WTC11 (cell line): ENCODE data around the gene ADAP1. TPM values are rescaled to one million over a fixed set of nuclear protein-coding genes. Genes with fewer than 3 reads are reported as not detected.

Experiments
- ATAC-seq: fragments of 200-7000 bp; cut with Tn5 transposase; 2 replicates; pipeline ENCODE4 v1.10.0; 2021; ENCODE audit warnings: mild to moderate bottlenecking, moderate library complexity
- CTCF ChIA-PET: fragments of 300-600 bp; sonication (Branson Sonifier 250); formaldehyde crosslinking; loops from one replicate; lab custom pipeline; 2021; ENCODE audit warnings: antibody characterized with exemption; lab: Charles Lee
- POLR2A ChIA-PET: fragments of 350-600 bp; sonication (Branson Sonifier 250); formaldehyde crosslinking; loops from one replicate; lab custom pipeline; 2021; ENCODE audit warnings: antibody characterized with exemption; lab: Charles Lee
- DNase-seq: peaks from one replicate; pipeline ENCODE4 v3.0.0; 2021; ENCODE audit warnings: low spot score
- H3K27ac Mint-ChIP-seq: 2 replicates; pipeline ENCODE4 v1.8.0; 2021; ENCODE audit warnings: mixed read lengths
- H3K27me3 Mint-ChIP-seq: 2 replicates; pipeline ENCODE4 v1.8.0; 2021; ENCODE audit warnings: low read depth, mild to moderate bottlenecking, moderate library complexity, mixed read lengths
- H3K36me3 Mint-ChIP-seq: 2 replicates; pipeline ENCODE4 v1.8.0; 2021; ENCODE audit warnings: mixed read lengths
- H3K4me1 Mint-ChIP-seq: 2 replicates; pipeline ENCODE4 v1.8.0; 2022; ENCODE audit warnings: mixed read lengths
- H3K4me3 Mint-ChIP-seq: 2 replicates; pipeline ENCODE4 v1.8.0; 2021; ENCODE audit warnings: mild to moderate bottlenecking, moderate library complexity, mixed read lengths
- H3K9me3 Mint-ChIP-seq: 2 replicates; pipeline ENCODE4 v1.8.0; 2021; ENCODE audit warnings: mixed read lengths
- AR ChIP-seq: fragments of 250-450 bp; sonication (Bioruptor Pico); IDR thresholded peaks from 2 replicates; pipeline ENCODE4 v1.9.0; 2021; ENCODE audit warnings: mild to moderate bottlenecking
- CBFB ChIP-seq: sonication (generic); formaldehyde crosslinking; IDR thresholded peaks from 2 replicates; pipeline ENCODE4 v1.8.1; 2022; ENCODE audit warnings: mild to moderate bottlenecking, low read depth, missing genetic modification reagents
- CDX4 ChIP-seq: fragments of 250-450 bp; sonication (Bioruptor Pico); IDR thresholded peaks from 2 replicates; pipeline ENCODE4 v1.9.0; 2021; ENCODE audit warnings: moderate library complexity, mild to moderate bottlenecking, inconsistent platforms, borderline replicate concordance
- ERG ChIP-seq: fragments of 250-450 bp; sonication (Bioruptor Pico); IDR thresholded peaks from 2 replicates; pipeline ENCODE4 v1.8.0; 2021; ENCODE audit warnings: mild to moderate bottlenecking
- ESRRA ChIP-seq: sonication (generic); formaldehyde crosslinking; IDR thresholded peaks from 2 replicates; pipeline ENCODE4 v1.8.1; 2022; ENCODE audit warnings: mild to moderate bottlenecking, missing genetic modification reagents, borderline replicate concordance
- FOXJ3 ChIP-seq: sonication (generic); formaldehyde crosslinking; IDR thresholded peaks from 2 replicates; pipeline ENCODE4 v1.9.0; 2021; ENCODE audit warnings: missing genetic modification reagents, mild to moderate bottlenecking, borderline replicate concordance
- FOXP1 ChIP-seq: sonication (generic); formaldehyde crosslinking; IDR thresholded peaks from 2 replicates; pipeline ENCODE4 v1.8.0; 2022; ENCODE audit warnings: missing genetic modification reagents, mild to moderate bottlenecking, moderate library complexity, borderline replicate concordance
- GRHL2 ChIP-seq: fragments of 250-450 bp; sonication (Bioruptor Pico); IDR thresholded peaks from 2 replicates; pipeline ENCODE4 v1.8.0; 2022; ENCODE audit warnings: mild to moderate bottlenecking, moderate library complexity; ENCODE audit not compliant: insufficient replicate concordance, severe bottlenecking
- GTF2I ChIP-seq: fragments of 250-450 bp; sonication (Bioruptor Pico); conservative IDR thresholded peaks from 2 replicates; pipeline ENCODE4 v1.4.0; 2021; ENCODE audit warnings: mild to moderate bottlenecking
- SOX15 ChIP-seq: fragments of 250-450 bp; sonication (Bioruptor Pico); IDR thresholded peaks from 2 replicates; pipeline ENCODE4 v1.9.0; 2021; ENCODE audit warnings: mild to moderate bottlenecking
- TP53 ChIP-seq: sonication (generic); formaldehyde crosslinking; IDR thresholded peaks from 2 replicates; pipeline ENCODE4 v1.8.1; 2023; ENCODE audit warnings: mild to moderate bottlenecking, missing genetic modification reagents
- ZNF532 ChIP-seq: fragments of 250-450 bp; sonication (Bioruptor Pico); IDR thresholded peaks from 2 replicates; pipeline ENCODE4 v1.9.0; 2021; ENCODE audit warnings: mild to moderate bottlenecking, borderline replicate concordance
- ZNF671 ChIP-seq: fragments of 250-450 bp; sonication (Bioruptor Pico); IDR thresholded peaks from 2 replicates; pipeline ENCODE4 v1.8.0; 2021; ENCODE audit warnings: mild to moderate bottlenecking
- total RNA-seq: library from RNA; stranded (reverse); gene quantifications from 3 replicates; pipeline ENCODE4 v1.2.3, GENCODE V29; 2021

The ADAP1 gene
- total RNA-seq, 1 experiment from 2014 or later = 4.3 TPM

GRCh38 chr7:908159-908581, 46.3 kb downstream of the ADAP1 start:
- TF ChIP-seq ZNF532 (CRISPR knock-in tag) = no peak
- no peak for TF ChIP-seq SOX15 (CRISPR knock-in tag)
- no peak for TF ChIP-seq TP53 (CRISPR knock-in tag)
- no peak for TF ChIP-seq AR (CRISPR knock-in tag)
- no peak for TF ChIP-seq FOXJ3 (CRISPR knock-in tag)
- no peak for TF ChIP-seq GRHL2 (CRISPR knock-in tag)
- Mint-ChIP-seq H3K27me3 (peaks cover 14% of the 10 kb centered on the region), H3K36me3 (no peaks in the 10 kb centered on the region), H3K4me1 (0 out of 2 replicates have a peak, but pooled peaks cover 4% of the 10 kb centered on the region), H3K9me3 (no peaks in the 10 kb centered on the region), H3K27ac (no peak overlapping the region), H3K4me3 (no peak overlapping the region)
- POLR2A ChIA-PET = interaction anchor here (0.6 kb wide), 2 partner anchors 43 to 225 kb away, joined by 3 read pairs; no protein-coding TSS in a partner anchor
- ATAC-seq = no peak
- no peak for DNase-seq
- CTCF ChIA-PET = interaction anchor here (0.8 to 1.7 kb wide), 11 partner anchors 15 to 215 kb away, joined by 3 to 9 read pairs (median 3); no protein-coding TSS in a partner anchor

- Mint-ChIP-seq H3K36me3 (no peaks in the 10 kb centered on the region), H3K27me3 (peaks cover 19% of the 10 kb centered on the region), H3K9me3 (no peaks in the 10 kb centered on the region), H3K27ac (no peak overlapping the region), H3K4me1 (0 out of 2 replicates have a peak, but pooled peaks cover 4% of the 10 kb centered on the region), H3K4me3 (no peak overlapping the region)
- TF ChIP-seq CBFB (CRISPR knock-in tag) (no peak), GTF2I (CRISPR knock-in tag) (no peak), CDX4 (CRISPR knock-in tag) (no peak), ESRRA (CRISPR knock-in tag) (no peak), ERG (CRISPR knock-in tag) (no peak), ZNF671 (CRISPR knock-in tag) (no peak), FOXP1 (CRISPR knock-in tag) (no peak)
- ATAC-seq = no peak
- POLR2A ChIA-PET = no interaction called here
- CTCF ChIA-PET = interaction anchor here (0.9 to 1.7 kb wide), 4 partner anchors 51 to 158 kb away, joined by 3 to 9 read pairs (median 5); no protein-coding TSS in a partner anchor
- DNase-seq = no peak
Measured at GRCh38 chr7:907158-907980, 47.1 kb downstream of the ADAP1 start.
